Gastroesophageal sphincter (tissue), 3 donors: ENCODE data around the gene SYNJ2.

ENCODE experiments used
- EP300 ChIP-seq: sonication (generic); formaldehyde crosslinking; IDR thresholded peaks from one replicate; pipeline ENCODE4 v1.6.1; 2017; ENCODE audit warnings: antibody characterized with exemption, mild to moderate bottlenecking
- POLR2AphosphoS5 ChIP-seq: sonication (generic); formaldehyde crosslinking; IDR thresholded peaks from one replicate; pipeline ENCODE4 v1.6.1; 2017; ENCODE audit warnings: antibody characterized with exemption
- TF ChIP-seq, protein P1 (sequence below), 4 experiments: fragments of 200-600 bp in 2 of 4; fragments of 450-650 bp in 2 of 4; sonication (generic) in 1 of 4; IDR thresholded peaks; one replicate each; pipeline ENCODE4 v1.5.1; 2017 to 2019; ENCODE audit warnings: antibody characterized with exemption in 4 of 4, mild to moderate bottlenecking in 2 of 4, moderate library complexity in 2 of 4

GRCh38 chr6:157993076-157993475 is 11.4 kb downstream of the SYNJ2 start:
- TF ChIP-seq, protein P1, sequence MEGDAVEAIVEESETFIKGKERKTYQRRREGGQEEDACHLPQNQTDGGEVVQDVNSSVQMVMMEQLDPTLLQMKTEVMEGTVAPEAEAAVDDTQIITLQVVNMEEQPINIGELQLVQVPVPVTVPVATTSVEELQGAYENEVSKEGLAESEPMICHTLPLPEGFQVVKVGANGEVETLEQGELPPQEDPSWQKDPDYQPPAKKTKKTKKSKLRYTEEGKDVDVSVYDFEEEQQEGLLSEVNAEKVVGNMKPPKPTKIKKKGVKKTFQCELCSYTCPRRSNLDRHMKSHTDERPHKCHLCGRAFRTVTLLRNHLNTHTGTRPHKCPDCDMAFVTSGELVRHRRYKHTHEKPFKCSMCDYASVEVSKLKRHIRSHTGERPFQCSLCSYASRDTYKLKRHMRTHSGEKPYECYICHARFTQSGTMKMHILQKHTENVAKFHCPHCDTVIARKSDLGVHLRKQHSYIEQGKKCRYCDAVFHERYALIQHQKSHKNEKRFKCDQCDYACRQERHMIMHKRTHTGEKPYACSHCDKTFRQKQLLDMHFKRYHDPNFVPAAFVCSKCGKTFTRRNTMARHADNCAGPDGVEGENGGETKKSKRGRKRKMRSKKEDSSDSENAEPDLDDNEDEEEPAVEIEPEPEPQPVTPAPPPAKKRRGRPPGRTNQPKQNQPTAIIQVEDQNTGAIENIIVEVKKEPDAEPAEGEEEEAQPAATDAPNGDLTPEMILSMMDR (IDR thresholded peaks at IDR 0.05), result no peak
- no peak for TF ChIP-seq POLR2AphosphoS5
- TF ChIP-seq EP300, result no peak
